SK-N-MC (cell line): Measurements from ENCODE around the gene CEP89.

Source experiments
- EZH2 ChIP-seq: fragments of 200-600 bp; sonication (generic); IDR thresholded peaks from one replicate; pipeline ENCODE4 v1.6.1; 2017; ENCODE audit warnings: antibody characterized with exemption
- POLR2AphosphoS5 ChIP-seq: IDR thresholded peaks from 2 replicates; pipeline ENCODE4 v1.6.1; 2012; ENCODE audit warnings: mild to moderate bottlenecking, low read depth, low read length, borderline replicate concordance

DNA sequence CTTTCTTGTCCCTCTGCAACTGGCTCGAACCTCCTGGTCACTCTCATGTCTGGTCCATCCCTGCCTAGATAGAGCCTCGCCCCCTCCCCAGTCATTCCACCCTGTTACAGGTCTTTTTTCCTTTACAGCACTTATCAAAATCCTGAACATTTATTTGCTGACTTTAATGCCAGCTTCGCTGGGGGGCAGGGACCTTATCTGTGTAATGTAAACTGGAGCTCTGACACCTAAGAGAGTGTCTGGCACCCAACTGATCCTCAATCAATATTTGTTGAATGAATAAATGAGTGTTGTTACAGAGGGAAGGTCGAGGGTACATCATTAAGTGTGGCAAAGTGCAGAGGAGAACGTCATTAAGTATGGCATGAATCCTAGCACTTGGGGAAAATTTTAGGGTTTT lies 17.0 kb upstream of the CEP89 start:
- TF ChIP-seq EZH2 (no peak), POLR2AphosphoS5 (no peak)
